Adrenal gland (tissue), 12 donors: ENCODE data around the gene PLG. TPM values are rescaled to one million over a fixed set of nuclear protein-coding genes. Genes with fewer than 3 reads are reported as not detected.
A peak's percentile ranks its signal among the peaks of the same experiment; 100 is the strongest.

Experiments used
- DNase-seq, 7 donors: peaks; one replicate each; pipeline ENCODE4 v3.0.0-alpha.2; 2019 to 2020
- H3K27ac ChIP-seq, 5 donors: fragments of 200-600 bp; sonication (generic) in 4 of 5; 1 replicate in 3 of 5; 2 replicates in 2 of 5; pipeline versions ENCODE4 v1.5.1 to v1.8.0; 2016 to 2020; ENCODE audit warnings: mild to moderate bottlenecking in 1 of 5
- H3K27me3 ChIP-seq: fragments of 200-600 bp; 2 replicates; pipeline ENCODE4 v1.8.0; 2021
- H3K36me3 ChIP-seq, 2 donors: fragments of 200-600 bp; replicated peaks in 1 of 2; 1 replicate in 1 of 2; 2 replicates in 1 of 2; pipeline versions ENCODE4 v1.5.1 to v1.8.0; 2018 to 2022
- H3K4me1 ChIP-seq, 2 donors: fragments of 200-600 bp; replicated peaks in 1 of 2; 1 replicate in 1 of 2; 2 replicates in 1 of 2; pipeline versions ENCODE4 v1.5.1 to v1.8.0; 2018 to 2021
- H3K4me3 ChIP-seq, 4 donors: fragments of 200-600 bp; sonication (generic) in 3 of 4; one replicate each; pipeline ENCODE4 v1.5.1; 2016 to 2018
- H3K9me3 ChIP-seq, 3 donors: fragments of 200-600 bp; sonication (generic) in 1 of 3; replicated peaks in 1 of 3; 1 replicate in 2 of 3; 2 replicates in 1 of 3; pipeline versions ENCODE4 v1.5.1 to v1.8.0; 2016 to 2021
- CTCF ChIP-seq, 6 experiments: fragments of 450-650 bp in 4 of 6; fragments of 200-600 bp in 2 of 6; sonication (generic) in 1 of 6; IDR thresholded peaks; 1 replicate in 5 of 6; 2 replicates in 1 of 6; pipeline versions ENCODE4 v1.5.1 to v1.8.0; 2016 to 2021; ENCODE audit warnings: antibody characterized with exemption in 6 of 6, mild to moderate bottlenecking in 2 of 6, moderate library complexity in 1 of 6
- POLR2A ChIP-seq, 2 donors: fragments of 450-650 bp; IDR thresholded peaks; one replicate each; pipeline ENCODE4 v1.6.1; 2017; ENCODE audit warnings: antibody characterized with exemption in 2 of 2, mild to moderate bottlenecking in 2 of 2, moderate library complexity in 1 of 2
- WGBS, 4 donors: extraction: QIAGEN DNeasy Blood & Tissue Kit in 2 of 4; methylation state at CpG; one replicate each; pipeline versions ENCODE4 v1.1.5 to v1.1.7; 2013 to 2017; 5-methylcytosine and 5-hydroxymethylcytosine counted together
- intact Hi-C, 2 donors: fragments of 100-400 bp; cut with DNase I; formaldehyde crosslinking; loops; one replicate each; pipeline versions ENCODE4 v1.14.1 to v1.15.0; 2022 to 2023
- polyA plus RNA-seq, 3 donors: library from polyadenylated mRNA; stranded (reverse); fragments of 200-250 nt in 2 of 3; fragments of 350-450 nt in 1 of 3; fragmentation: Illumina TruSeq in 1 of 3; extraction: RNeasy Lipid Tissue Mini Kit (QIAGEN cat#74804) in 1 of 3; gene quantifications; one replicate each; pipeline ENCODE4 v1.2.3, GENCODE V29; 2013 to 2014
- total RNA-seq, 9 donors: library from RNA; depleted of rRNA in 4 of 9; stranded (reverse); fragments of >200 nt in 4 of 9; fragments of 120-200 nt in 1 of 9; fragmentation: NEBNext Ultra II Directional in 1 of 9; extraction: Animal tissue kit (Norgen Biotek cat#: 25700) in 1 of 9; gene quantifications; one replicate each; pipeline versions ENCODE4 v1.1.0 to v1.2.4, GENCODE V29; 2013 to 2023
- donor health status: healthy with polysubstance abuse.
- donor health status: Bipolar disorder and iron deficiency.
- donor health status: DM: yes; HTN: yes; CAD: no.
- donor health status: DM: no; HTN: no; CAD: no.
- donor health status: DM: no; HTN: no; CAD: no.
- donor health status: DM: yes; HTN: yes; CAD: no.

Gene PLG
- total and polyA plus RNA-seq, 12 donors: 0.72 to 1.1 (median 0.80) TPM; not detected in 8

GRCh38 chr6:160789263-160790027 lies 87.4 kb downstream of the PLG start:
- intact Hi-C loops: no loop called here
- Histone ChIP-seq H3K36me3 (no peaks in the 10 kb centered on the region), H3K4me3 (no peak overlapping the region), H3K27me3 (no peaks in the 10 kb centered on the region), H3K27ac (no peak overlapping the region), H3K9me3 (no peaks in the 10 kb centered on the region), H3K4me1 (no peaks in the 10 kb centered on the region)
- DNase-seq: no peak
- WGBS, 4 donors: 75 to 77% (median 76%) methylated on average over 8 to 9 of the region's 9 CpGs
- TF ChIP-seq POLR2A (IDR thresholded peaks at IDR 0.05) (no peak), CTCF (IDR thresholded peaks at IDR 0.05) (no peak)

GRCh38 chr6:160790028-160790792 lies 88.2 kb downstream of the PLG start:
- no peaks in the 10 kb centered on the region for H3K36me3 ChIP-seq
- WGBS, 4 donors: 57 to 64% (median 61%) methylated on average over 7 of the region's 7 CpGs
- TF ChIP-seq CTCF (IDR thresholded peaks at IDR 0.05) (no peak), POLR2A (IDR thresholded peaks at IDR 0.05) (no peak)
- no peaks in the 10 kb centered on the region for H3K9me3 ChIP-seq
- H3K4me3 ChIP-seq: no peak overlapping the region
- H3K4me1 ChIP-seq: no peaks in the 10 kb centered on the region
- DNase-seq: peak in 1 of 7 donors; percentile 5
- H3K27me3 ChIP-seq: no peaks in the 10 kb centered on the region
- no peak overlapping the region for H3K27ac ChIP-seq
- intact Hi-C loops: no loop called here

- no peak for DNase-seq
- TF ChIP-seq CTCF (IDR thresholded peaks at IDR 0.05) (no peak), POLR2A (IDR thresholded peaks at IDR 0.05) (no peak)
- WGBS, 4 donors: 84 to 87% (median 85%) methylated on average over 6 of the region's 6 CpGs
These were observed 89.4 kb downstream of the PLG start for GRCh38 chr6:160791459-160791858.

GRCh38 chr6:160791981-160792418 lies 90.0 kb downstream of the PLG start:
- Histone ChIP-seq H3K36me3 (no peaks in the 10 kb centered on the region), H3K9me3 (no peaks in the 10 kb centered on the region), H3K27ac (no peak overlapping the region), H3K4me3 (no peak overlapping the region), H3K4me1 (no peaks in the 10 kb centered on the region), H3K27me3 (no peaks in the 10 kb centered on the region)
- 82 to 93% (median 91%) methylated on average over 3 of the region's 3 CpGs for WGBS, 4 donors
- no peak for DNase-seq
- intact Hi-C loops: no loop called here
- TF ChIP-seq CTCF (IDR thresholded peaks at IDR 0.05) (no peak), POLR2A (IDR thresholded peaks at IDR 0.05) (no peak)

More at GRCh38 chr6:160791459-160791858, 89.4 kb downstream of the PLG start:
- no peaks in the 10 kb centered on the region for H3K9me3 ChIP-seq
- no peak overlapping the region for H3K4me3 ChIP-seq
- no peaks in the 10 kb centered on the region for H3K27me3 ChIP-seq
- H3K4me1 ChIP-seq: no peaks in the 10 kb centered on the region
- intact Hi-C loops: no loop called here
- no peak overlapping the region for H3K27ac ChIP-seq
- H3K36me3 ChIP-seq: no peaks in the 10 kb centered on the region
